Keratinocyte (primary cell): Measurements from ENCODE around the gene SDK1. TPM values are rescaled to one million over a fixed set of nuclear protein-coding genes. Genes with fewer than 3 reads are reported as not detected.

Experiments used
- DNase-seq: peaks from one replicate; pipeline ENCODE4 v3.0.0-alpha.2; 2011; ENCODE audit warnings: low read depth, missing footprints, low spot score
- FAIRE-seq: peaks from 2 replicates; lab custom pipeline; 2011; peaks lifted over from hg19 to GRCh38; lab: Jason Lieb, UNC
- H2AFZ ChIP-seq: 2 replicates; pipeline ENCODE4 v1.6.0; 2012; ENCODE audit warnings: low read length, control low read depth, inconsistent platforms; ENCODE audit not compliant: control insufficient read depth
- H3K27ac ChIP-seq: 2 replicates; pipeline ENCODE4 v1.5.1; 2011; ENCODE audit warnings: low read length; ENCODE audit not compliant: control insufficient read depth, insufficient read depth
- H3K27me3 ChIP-seq: 3 replicates; pipeline ENCODE4 v1.6.0; 2011; ENCODE audit warnings: low read length; ENCODE audit not compliant: control insufficient read depth, insufficient read depth; ENCODE audit errors: extremely low read depth
- H3K36me3 ChIP-seq, 2 experiments: 2 replicates in 1 of 2; 3 replicates in 1 of 2; pipeline ENCODE4 v1.5.1; 2011; ENCODE audit warnings: low read length in 2 of 2, mild to moderate bottlenecking in 1 of 2; ENCODE audit not compliant: control insufficient read depth in 2 of 2, insufficient read depth in 2 of 2; ENCODE audit errors: extremely low read depth in 1 of 2
- H3K4me1 ChIP-seq: 3 replicates; pipeline ENCODE4 v1.5.1; 2011; ENCODE audit warnings: low read length; ENCODE audit not compliant: control insufficient read depth, insufficient read depth; ENCODE audit errors: extremely low read depth
- H3K4me2 ChIP-seq: 3 replicates; pipeline ENCODE4 v1.6.0; 2011; ENCODE audit warnings: low read depth, low read length; ENCODE audit not compliant: control insufficient read depth, insufficient read depth; ENCODE audit errors: extremely low read depth
- H3K4me3 ChIP-seq, 3 experiments: fragments of 200-600 bp in 1 of 3; sonication (generic) in 1 of 3; 2 replicates in 2 of 3; 3 replicates in 1 of 3; pipeline ENCODE4 v1.5.1; 2011 to 2016; ENCODE audit warnings: low read length in 3 of 3, mild to moderate bottlenecking in 3 of 3, control low read depth in 2 of 3, inconsistent platforms in 1 of 3, low read depth in 1 of 3, mixed read lengths in 1 of 3, mixed run types in 1 of 3, moderate library complexity in 1 of 3; ENCODE audit not compliant: control insufficient read depth in 2 of 3, insufficient read depth in 2 of 3; ENCODE audit errors: extremely low read depth in 1 of 3
- H3K79me2 ChIP-seq: 2 replicates; pipeline ENCODE4 v1.6.0; 2012; ENCODE audit warnings: low read length; ENCODE audit not compliant: control insufficient read depth, insufficient read depth
- H3K9ac ChIP-seq: 3 replicates; pipeline ENCODE4 v1.6.0; 2011; ENCODE audit warnings: low read length; ENCODE audit not compliant: control insufficient read depth, insufficient read depth; ENCODE audit errors: extremely low read depth
- H3K9me1 ChIP-seq: 3 replicates; pipeline ENCODE4 v1.6.0; 2011; ENCODE audit warnings: low read length; ENCODE audit not compliant: control insufficient read depth, insufficient read depth; ENCODE audit errors: extremely low read depth
- H3K9me3 ChIP-seq: 2 replicates; pipeline ENCODE4 v1.5.1; 2012; ENCODE audit warnings: low read depth, low read length; ENCODE audit not compliant: control insufficient read depth
- H4K20me1 ChIP-seq: 3 replicates; pipeline ENCODE4 v1.6.0; 2011; ENCODE audit warnings: low read length; ENCODE audit not compliant: control insufficient read depth, insufficient read depth; ENCODE audit errors: extremely low read depth
- CTCF ChIP-seq, 3 experiments: IDR thresholded peaks in 1 of 3; conservative IDR thresholded peaks in 1 of 3; optimal IDR thresholded peaks in 1 of 3; 2 replicates in 2 of 3; 3 replicates in 1 of 3; pipeline versions ENCODE3 to v1.5.1; 2011; ENCODE audit warnings: low read length in 3 of 3, mild to moderate bottlenecking in 3 of 3, moderate library complexity in 2 of 3, control low read depth in 1 of 3, inconsistent platforms in 1 of 3; ENCODE audit not compliant: insufficient read depth in 2 of 3; ENCODE audit errors: extremely low read depth in 1 of 3
- EZH2 ChIP-seq: IDR thresholded peaks from one replicate; pipeline ENCODE4 v1.6.1; 2012; ENCODE audit warnings: inconsistent platforms, mild to moderate bottlenecking, low read length, moderate library complexity
- dilution Hi-C: fragments of 300-500 bp; cut with MboI; formaldehyde crosslinking; loops from one replicate; pipeline ENCODE4 v1.7.0; 2020; ENCODE audit warnings: low sequenced_read_pairs; ENCODE audit not compliant: extremely low pct_ligation_motif_present
- polyA plus RNA-seq, 5 experiments: library from polyadenylated mRNA; depleted of rRNA in 3 of 5; stranded (reverse) in 3 of 5; stranded (forward) in 1 of 5; unstranded in 1 of 5; fragments of >200 nt; gene quantifications; 1 replicate in 1 of 5; 2 replicates in 3 of 5; 3 replicates in 1 of 5; pipeline versions ENCODE4 v1.2.1 to v1.2.3, GENCODE V29; 2011 to 2012; ENCODE audit warnings: missing spikeins in 2 of 5, low read depth in 1 of 5, low replicate concordance in 1 of 5

The SDK1 gene
- polyA plus RNA-seq, 1 donor (not counting 4 experiments of a cell fraction or from before 2014, with no cell fraction given): 0.66 TPM

- H3K9ac ChIP-seq: no peak overlapping the region
- DNase-seq (no peak), FAIRE-seq (no peak)
- H3K9me3 ChIP-seq: no peaks in the 10 kb centered on the region
- TF ChIP-seq EZH2 (no peak), CTCF (optimal IDR thresholded peaks at IDR 0.05 in 1 of 3, IDR thresholded peaks at IDR 0.05 in 1 of 3, conservative IDR thresholded peaks at IDR 0.05 in 1 of 3; ENCODE audit: extremely low read depth in 1 of 3, insufficient read depth in 2 of 3, low read length in 3 of 3) (no peak)
- H3K4me3 ChIP-seq: no peak overlapping the region
- no peaks in the 10 kb centered on the region for H3K9me1 ChIP-seq
- no peaks in the 10 kb centered on the region for H3K79me2 ChIP-seq
- no peaks in the 10 kb centered on the region for H4K20me1 ChIP-seq
- dilution Hi-C loops: no loop called here
- no peaks in the 10 kb centered on the region for H3K4me1 ChIP-seq
- no peaks in the 10 kb centered on the region for H3K36me3 ChIP-seq
- no peak overlapping the region for H2AFZ ChIP-seq
- H3K27me3 ChIP-seq: no peaks in the 10 kb centered on the region
- no peak overlapping the region for H3K27ac ChIP-seq
- H3K4me2 ChIP-seq: no peak overlapping the region
These were observed 232.0 kb downstream of the SDK1 start for GRCh38 chr7:3533040-3533439.

- no peak overlapping the region for H3K9ac ChIP-seq
- no peak overlapping the region for H3K27ac ChIP-seq
- H3K4me1 ChIP-seq: no peaks in the 10 kb centered on the region
- no peaks in the 10 kb centered on the region for H3K79me2 ChIP-seq
- H3K36me3 ChIP-seq: no peaks in the 10 kb centered on the region
- no peaks in the 10 kb centered on the region for H3K9me1 ChIP-seq
- H2AFZ ChIP-seq: no peak overlapping the region
- dilution Hi-C loops: no loop called here
- H3K4me3 ChIP-seq: no peak overlapping the region
- no peak for DNase-seq
- no peak overlapping the region for H3K4me2 ChIP-seq
- no peak for FAIRE-seq
- H3K9me3 ChIP-seq: no peaks in the 10 kb centered on the region
- no peaks in the 10 kb centered on the region for H3K27me3 ChIP-seq
- TF ChIP-seq EZH2 (no peak), CTCF (optimal IDR thresholded peaks at IDR 0.05 in 1 of 3, IDR thresholded peaks at IDR 0.05 in 1 of 3, conservative IDR thresholded peaks at IDR 0.05 in 1 of 3; ENCODE audit: extremely low read depth in 1 of 3, insufficient read depth in 2 of 3, low read length in 3 of 3) (no peak)
- no peaks in the 10 kb centered on the region for H4K20me1 ChIP-seq
These were observed 236.3 kb downstream of the SDK1 start for GRCh38 chr7:3537210-3537875.
